Measurements from ENCODE around the gene MEGF6. TPM values are rescaled to one million over a fixed set of nuclear protein-coding genes. Genes with fewer than 3 reads are reported as not detected.

Gene MEGF6
- total RNA-seq, 1 donor = 85.4 TPM

GRCh38 chr1:3498986-3499385 lies 112.3 kb downstream of the MEGF6 start:
- Histone ChIP-seq H4K20me1 (ENCODE audit: insufficient read depth, low read length) (no peaks in the 10 kb centered on the region), H3K9me3 (ENCODE audit: low read depth, low read length) (no peaks in the 10 kb centered on the region), H3K4me1 (ENCODE audit: insufficient read depth, low read length) (peaks cover 16% of the 10 kb centered on the region), H3K27me3 (ENCODE audit: insufficient read depth, low read length) (no peaks in the 10 kb centered on the region), H2AFZ (ENCODE audit: low read length) (no peak overlapping the region), H3K36me3 (ENCODE audit: insufficient read depth, low read length) (no peaks in the 10 kb centered on the region), H3K79me2 (ENCODE audit: insufficient read depth, low read length) (no peaks in the 10 kb centered on the region), H3K4me2 (ENCODE audit: insufficient read depth, low read length) (no peak overlapping the region), H3K27ac (ENCODE audit: low read depth, low read length) (no peak overlapping the region), H3K4me3 (ENCODE audit: insufficient read depth, low read length) (no peak overlapping the region)
- no peak for DNase-seq (ENCODE audit: insufficient read length, low spot score, missing footprints)
- TF ChIP-seq CTCF (IDR thresholded peaks at IDR 0.05; ENCODE audit: extremely low read depth, low read depth, low read length) = no peak

GRCh38 chr1:3498246-3498930 lies 112.9 kb downstream of the MEGF6 start:
- H3K27ac ChIP-seq (ENCODE audit: low read depth, low read length) = no peak overlapping the region
- H2AFZ ChIP-seq (ENCODE audit: low read length) = no peak overlapping the region
- no peaks in the 10 kb centered on the region for H3K9me3 ChIP-seq (ENCODE audit: low read depth, low read length)
- no peak for TF ChIP-seq CTCF (IDR thresholded peaks at IDR 0.05; ENCODE audit: extremely low read depth, low read depth, low read length)
- no peak overlapping the region for H3K4me3 ChIP-seq (ENCODE audit: insufficient read depth, low read length)
- no peaks in the 10 kb centered on the region for H3K79me2 ChIP-seq (ENCODE audit: insufficient read depth, low read length)
- no peaks in the 10 kb centered on the region for H4K20me1 ChIP-seq (ENCODE audit: insufficient read depth, low read length)
- DNase-seq (ENCODE audit: insufficient read length, low spot score, missing footprints) = no peak
- H3K27me3 ChIP-seq (ENCODE audit: insufficient read depth, low read length) = no peaks in the 10 kb centered on the region
- no peaks in the 10 kb centered on the region for H3K36me3 ChIP-seq (ENCODE audit: insufficient read depth, low read length)
- peaks cover 11% of the 10 kb centered on the region for H3K4me1 ChIP-seq (ENCODE audit: insufficient read depth, low read length)
- H3K4me2 ChIP-seq (ENCODE audit: insufficient read depth, low read length) = no peak overlapping the region

GRCh38 chr1:3497521-3497920 lies 113.8 kb downstream of the MEGF6 start:
- Histone ChIP-seq H3K36me3 (ENCODE audit: insufficient read depth, low read length) (no peaks in the 10 kb centered on the region), H3K9me3 (ENCODE audit: low read depth, low read length) (no peaks in the 10 kb centered on the region), H3K4me2 (ENCODE audit: insufficient read depth, low read length) (no peak overlapping the region), H4K20me1 (ENCODE audit: insufficient read depth, low read length) (no peaks in the 10 kb centered on the region), H3K4me3 (ENCODE audit: insufficient read depth, low read length) (no peak overlapping the region), H3K4me1 (ENCODE audit: insufficient read depth, low read length) (peaks cover 10% of the 10 kb centered on the region), H3K79me2 (ENCODE audit: insufficient read depth, low read length) (no peaks in the 10 kb centered on the region), H3K27me3 (ENCODE audit: insufficient read depth, low read length) (no peaks in the 10 kb centered on the region), H2AFZ (ENCODE audit: low read length) (no peak overlapping the region), H3K27ac (ENCODE audit: low read depth, low read length) (no peak overlapping the region)
- no peak for DNase-seq (ENCODE audit: insufficient read length, low spot score, missing footprints)
- TF ChIP-seq CTCF (IDR thresholded peaks at IDR 0.05; ENCODE audit: extremely low read depth, low read depth, low read length) = no peak

- no peak overlapping the region for H3K27ac ChIP-seq (ENCODE audit: low read depth, low read length)
- no peaks in the 10 kb centered on the region for H3K36me3 ChIP-seq (ENCODE audit: insufficient read depth, low read length)
- H3K4me3 ChIP-seq (ENCODE audit: insufficient read depth, low read length) = no peak overlapping the region
Measured at GRCh38 chr1:3496916-3497315, 114.4 kb downstream of the MEGF6 start.

More at GRCh38 chr1:3496916-3497315, 114.4 kb downstream of the MEGF6 start:
- H4K20me1 ChIP-seq (ENCODE audit: insufficient read depth, low read length) = peaks cover 1% of the 10 kb centered on the region
- H3K4me2 ChIP-seq (ENCODE audit: insufficient read depth, low read length) = no peak overlapping the region
- H3K79me2 ChIP-seq (ENCODE audit: insufficient read depth, low read length) = no peaks in the 10 kb centered on the region
- H2AFZ ChIP-seq (ENCODE audit: low read length) = no peak overlapping the region
- no peaks in the 10 kb centered on the region for H3K9me3 ChIP-seq (ENCODE audit: low read depth, low read length)
- H3K27me3 ChIP-seq (ENCODE audit: insufficient read depth, low read length) = no peaks in the 10 kb centered on the region
- peaks cover 10% of the 10 kb centered on the region for H3K4me1 ChIP-seq (ENCODE audit: insufficient read depth, low read length)
- no peak for DNase-seq (ENCODE audit: insufficient read length, low spot score, missing footprints)
- no peak for TF ChIP-seq CTCF (IDR thresholded peaks at IDR 0.05; ENCODE audit: extremely low read depth, low read depth, low read length)
